ENCODE data around the gene SYCE3. TPM values are rescaled to one million over a fixed set of nuclear protein-coding genes. Genes with fewer than 3 reads are reported as not detected.
A peak's percentile ranks its signal among the peaks of the same experiment; 100 is the strongest.

SYCE3 gene
- total and polyA plus RNA-seq, 9 of the 15 experiments (the other 6 are each of a cell fraction or from before 2014, with no cell fraction given): 0.56 TPM; not detected in 8

GRCh38 chr22:50525104-50525857, 37.4 kb downstream of the SYCE3 start, which contains the start of gene SCO2 (continued):
- TF ChIP-seq FOS (IDR thresholded peaks at IDR 0.05; ENCODE audit: extremely low read depth, insufficient read length) (no peak), RNF2 (IDR thresholded peaks at IDR 0.05) (no peak), CBX1 (IDR thresholded peaks at IDR 0.05; ENCODE audit: low read depth) (peak; percentile 62), AFF4 (CRISPR knock-in tag; IDR thresholded peaks at IDR 0.05) (peak; percentile 77), E2F6 (IDR thresholded peaks at IDR 0.05; ENCODE audit: borderline replicate concordance in 1 of 2, extremely low read depth in 1 of 2, insufficient read depth in 1 of 2, insufficient read length in 1 of 2, low read depth in 1 of 2, low read length in 1 of 2, poor library complexity in 1 of 2, severe bottlenecking in 1 of 2) (peak; percentile 61 to 83), TEAD1 (CRISPR knock-in tag; IDR thresholded peaks at IDR 0.05) (no peak), TAF9B (IDR thresholded peaks at IDR 0.05; ENCODE audit: partially characterized antibody) (no peak), RBFOX2 (IDR thresholded peaks at IDR 0.05; ENCODE audit: low read depth, low read length) (peak; percentile 86), MYBL2 (IDR thresholded peaks at IDR 0.05; ENCODE audit: low read depth) (no peak), MYBL2 (CRISPR knock-in tag; IDR thresholded peaks at IDR 0.05; ENCODE audit: borderline replicate concordance) (no peak), PHTF2 (CRISPR knock-in tag; IDR thresholded peaks at IDR 0.05) (no peak), ZNF239 (CRISPR knock-in tag; IDR thresholded peaks at IDR 0.05) (no peak), CBFA2T2 (conservative IDR thresholded peaks at IDR 0.05) (peak; percentile 83), ATF6 (CRISPR knock-in tag; IDR thresholded peaks at IDR 0.05) (no peak)
- TF ChIP-seq, protein P1, sequence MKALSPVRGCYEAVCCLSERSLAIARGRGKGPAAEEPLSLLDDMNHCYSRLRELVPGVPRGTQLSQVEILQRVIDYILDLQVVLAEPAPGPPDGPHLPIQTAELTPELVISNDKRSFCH (CRISPR knock-in tag; IDR thresholded peaks at IDR 0.05): no peak
- TF ChIP-seq, protein P1 (tag; IDR thresholded peaks at IDR 0.05): peak; percentile 70; the same call in 1 of the 2 replicates
- TF ChIP-seq, protein P2, sequence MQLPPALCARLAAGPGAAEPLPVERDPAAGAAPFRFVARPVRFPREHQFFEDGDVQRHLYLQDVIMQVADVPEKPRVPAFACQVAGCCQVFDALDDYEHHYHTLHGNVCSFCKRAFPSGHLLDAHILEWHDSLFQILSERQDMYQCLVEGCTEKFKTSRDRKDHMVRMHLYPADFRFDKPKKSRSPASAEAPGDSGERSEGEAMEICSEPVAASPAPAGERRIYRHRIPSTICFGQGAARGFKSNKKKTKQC (CRISPR knock-in tag; IDR thresholded peaks at IDR 0.05): 0 out of 2 replicates have a peak, but pooled peaks have one; percentile 22

Data from K562 (cell line).